ENCODE data around the gene KLHDC3. TPM values are rescaled to one million over a fixed set of nuclear protein-coding genes. Genes with fewer than 3 reads are reported as not detected.

KLHDC3 gene
- total RNA-seq, 2 donors from 2014 or later: 43.7 to 44.1 TPM

Other genes with a start within 250 kb of the KLHDC3 start
- 10 to 100 TPM; 16.9 to 18.5 TPM for gene BICRAL, start 232.2 kb upstream of the KLHDC3 start, total RNA-seq
- 10 to 100 TPM; 52.9 to 63.0 TPM for gene RPL7L1, start 134.6 kb upstream of the KLHDC3 start, total RNA-seq
- gene PTCRA, start 98.2 kb upstream of the KLHDC3 start, total RNA-seq: not detected
- 10 to 100 TPM; 20.8 to 33.7 TPM for gene CNPY3, start 84.8 kb upstream of the KLHDC3 start, total RNA-seq
- not detected for gene GNMT, start 53.5 kb upstream of the KLHDC3 start, total RNA-seq
- gene PEX6, start 35.1 kb upstream of the KLHDC3 start, total RNA-seq: 10 to 100 TPM in 1 of 2 donors, 1 to 10 TPM in 1; 8.8 to 12.8 TPM
- 10 to 100 TPM; 26.0 to 33.5 TPM for gene PPP2R5D, start 29.7 kb upstream of the KLHDC3 start, total RNA-seq
- gene MEA1, start 303 bp upstream of the KLHDC3 start, total RNA-seq: 10 to 100 TPM; 41.8 to 45.9 TPM
- 10 to 100 TPM; 40.0 to 40.1 TPM for gene RRP36, start 7.4 kb downstream of the KLHDC3 start, total RNA-seq
- 1 to 10 TPM; 9.3 to 9.9 TPM for gene CUL7, start 39.6 kb downstream of the KLHDC3 start, total RNA-seq
- 10 to 100 TPM; 30.7 to 34.4 TPM for gene MRPL2, start 45.2 kb downstream of the KLHDC3 start, total RNA-seq
- gene KLC4, start 45.4 kb downstream of the KLHDC3 start, total RNA-seq: 10 to 100 TPM; 15.1 TPM
- gene PTK7, start 62.1 kb downstream of the KLHDC3 start, total RNA-seq: 10 to 100 TPM in 1 of 2 donors, 1 to 10 TPM in 1; 3.0 to 10.3 TPM
- gene SRF, start 157.0 kb downstream of the KLHDC3 start, total RNA-seq: 10 to 100 TPM; 92.6 to 95.6 TPM
- gene CUL9, start 167.9 kb downstream of the KLHDC3 start, total RNA-seq: 10 to 100 TPM; 24.5 to 25.5 TPM
- gene DNPH1, start 215.2 kb downstream of the KLHDC3 start, total RNA-seq: 10 to 100 TPM; 24.5 to 42.5 TPM
- gene TTBK1, start 229.2 kb downstream of the KLHDC3 start, total RNA-seq: under 1 TPM; 0.09 to 0.14 TPM

Measured in posterior vena cava (tissue), 2 donors.